Neural cell (in vitro differentiated cells): ENCODE measurements around the gene CAMK2A. TPM values are rescaled to one million over a fixed set of nuclear protein-coding genes. Genes with fewer than 3 reads are reported as not detected.

Source experiments
- H2AFZ ChIP-seq: fragments of 200-600, 300-800 bp; sonication (generic), shearing (Covaris generic); 2 replicates; pipeline ENCODE4 v1.6.0; 2014; ENCODE audit warnings: low read depth, mild to moderate bottlenecking, antibody characterized with exemption, low read length, moderate library complexity
- H3F3A ChIP-seq: fragments of 200-600 bp; shearing (Covaris generic); 2 replicates; pipeline ENCODE4 v1.6.1; 2016; ENCODE audit warnings: mild to moderate bottlenecking, moderate library complexity, mixed read lengths, antibody characterized with exemption, low read length; ENCODE audit not compliant: insufficient read depth, poor library complexity, severe bottlenecking
- H3K27ac ChIP-seq: fragments of 200-600, 300-800 bp; sonication (generic), shearing (Covaris generic); 2 replicates; pipeline ENCODE4 v1.5.1; 2014; ENCODE audit warnings: mild to moderate bottlenecking, low read length, moderate library complexity
- H3K27me3 ChIP-seq: fragments of 300-800, 200-600 bp; sonication (generic), shearing (Covaris generic); 2 replicates; pipeline ENCODE4 v1.6.0; 2014; ENCODE audit warnings: mild to moderate bottlenecking, low read depth, low read length, moderate library complexity; ENCODE audit not compliant: insufficient read depth
- H3K36me3 ChIP-seq: fragments of 300-800, 200-600 bp; sonication (generic), shearing (Covaris generic); 2 replicates; pipeline ENCODE4 v1.5.1; 2014; ENCODE audit warnings: mild to moderate bottlenecking, antibody characterized with exemption, low read length, moderate library complexity; ENCODE audit not compliant: insufficient read depth
- H3K4me2 ChIP-seq: fragments of 300-800, 200-600 bp; sonication (generic), shearing (Covaris generic); 2 replicates; pipeline ENCODE4 v1.6.0; 2014; ENCODE audit warnings: mild to moderate bottlenecking, low read length
- H3K4me3 ChIP-seq: fragments of 300-800, 200-600 bp; sonication (generic), shearing (Covaris generic); 2 replicates; pipeline ENCODE4 v1.5.1; 2014; ENCODE audit warnings: mild to moderate bottlenecking, low read length, moderate library complexity
- H3K79me2 ChIP-seq: fragments of 200-600 bp; shearing (Covaris generic); replicated peaks from 2 replicates; pipeline ENCODE4 v1.6.0; 2014; ENCODE audit warnings: mild to moderate bottlenecking, low read length, moderate library complexity; ENCODE audit not compliant: insufficient read depth
- H3K9ac ChIP-seq: fragments of 300-800, 200-600 bp; sonication (generic), shearing (Covaris generic); 2 replicates; pipeline ENCODE4 v1.6.1; 2016; ENCODE audit warnings: mild to moderate bottlenecking, low read length, mixed read lengths
- H3K9me2 ChIP-seq: fragments of 200-600 bp; shearing (Covaris generic); 2 replicates; pipeline ENCODE4 v1.6.1; 2016; ENCODE audit warnings: mild to moderate bottlenecking, low read length, mixed read lengths; ENCODE audit not compliant: insufficient read depth
- H3K9me3 ChIP-seq: fragments of 200-600, 300-800 bp; sonication (generic), shearing (Covaris generic); 2 replicates; pipeline ENCODE4 v1.6.1; 2016; ENCODE audit warnings: mild to moderate bottlenecking, mixed run types, low read length, moderate library complexity, mixed read lengths
- H4K20me1 ChIP-seq: fragments of 200-600 bp; shearing (Covaris generic); 2 replicates; pipeline ENCODE4 v1.6.1; 2016; ENCODE audit warnings: mild to moderate bottlenecking, mixed run types; ENCODE audit not compliant: insufficient read depth
- CTCF ChIP-seq: fragments of 450-650 bp; IDR thresholded peaks from 2 replicates; pipeline ENCODE4 v1.5.1; 2014; ENCODE audit warnings: antibody characterized with exemption, mild to moderate bottlenecking, moderate library complexity; ENCODE audit not compliant: poor library complexity, severe bottlenecking
- EP300 ChIP-seq: fragments of 450-650 bp; conservative IDR thresholded peaks from 2 replicates; pipeline ENCODE4 v1.6.1; 2014; ENCODE audit warnings: antibody characterized with exemption, mild to moderate bottlenecking, moderate library complexity; ENCODE audit not compliant: poor library complexity, severe bottlenecking
- EZH2 ChIP-seq: fragments of 200-600, 300-800 bp; shearing (Covaris generic), sonication (generic); IDR thresholded peaks from 2 replicates; pipeline ENCODE4 v1.6.1; 2014; ENCODE audit warnings: antibody characterized with exemption, low read length, borderline replicate concordance, mild to moderate bottlenecking; ENCODE audit not compliant: insufficient read depth, poor library complexity, severe bottlenecking
- MXI1 ChIP-seq: fragments of 450-650 bp; conservative IDR thresholded peaks from 2 replicates; pipeline ENCODE4 v1.6.1; 2014; ENCODE audit warnings: antibody characterized with exemption, mild to moderate bottlenecking; ENCODE audit not compliant: poor library complexity, severe bottlenecking
- POLR2AphosphoS5 ChIP-seq: IDR thresholded peaks from 2 replicates; pipeline ENCODE4 v1.6.1; 2012
- RAD21 ChIP-seq: fragments of 450-650 bp; conservative IDR thresholded peaks from 2 replicates; pipeline ENCODE4 v1.6.1; 2014; ENCODE audit warnings: antibody characterized with exemption, mild to moderate bottlenecking, moderate library complexity
- REST ChIP-seq: IDR thresholded peaks from 2 replicates; pipeline ENCODE4 v1.6.1; 2012; ENCODE audit warnings: borderline replicate concordance
- SMC3 ChIP-seq: fragments of 450-650 bp; conservative IDR thresholded peaks from 2 replicates; pipeline ENCODE4 v1.6.1; 2014; ENCODE audit warnings: antibody characterized with exemption, mild to moderate bottlenecking, moderate library complexity; ENCODE audit not compliant: poor library complexity
- TAF1 ChIP-seq: IDR thresholded peaks from 2 replicates; pipeline ENCODE4 v1.6.1; 2012; ENCODE audit warnings: low read depth
- polyA plus RNA-seq: library from polyadenylated mRNA; depleted of rRNA; stranded (reverse); fragments of >200 nt; gene quantifications from 2 replicates; pipeline ENCODE4 v1.2.3, GENCODE V29; 2014

The CAMK2A gene
- polyA plus RNA-seq, 1 donor from 2014 or later = 61.7 TPM

DNA sequence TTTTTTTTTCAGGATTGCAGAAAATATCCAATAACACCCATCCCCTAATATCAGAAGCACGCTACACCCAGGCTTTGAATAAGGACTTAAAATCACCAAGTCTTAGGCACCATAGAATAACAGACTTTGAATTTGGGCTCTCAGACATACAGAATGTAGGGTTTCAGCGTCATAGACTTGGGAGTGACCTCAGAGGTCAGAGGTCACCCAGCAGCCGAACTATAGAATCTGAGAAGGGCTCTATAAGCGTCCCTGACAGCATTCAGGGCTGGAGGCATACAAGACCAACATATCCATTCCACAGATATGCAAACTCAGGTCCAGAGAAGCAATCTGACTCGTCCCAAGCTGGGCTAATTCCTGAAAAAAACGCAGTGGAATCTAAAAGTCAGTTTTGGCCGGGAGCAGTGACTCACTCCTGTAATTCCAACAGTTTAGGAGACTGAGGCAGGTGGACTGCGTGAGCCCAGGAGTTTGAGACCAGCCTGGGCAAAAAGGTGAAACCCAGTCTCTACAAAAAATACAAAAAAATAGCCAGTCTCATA lies 65.0 kb downstream of the CAMK2A start:
- Histone ChIP-seq H3K9me2 (no peaks in the 10 kb centered on the region), H3K4me2 (no peak overlapping the region), H3K36me3 (no peaks in the 10 kb centered on the region), H3K4me3 (no peak overlapping the region), H3F3A (no peaks in the 10 kb centered on the region), H3K9ac (no peak overlapping the region), H3K9me3 (no peaks in the 10 kb centered on the region), H3K27ac (no peak overlapping the region), H3K27me3 (no peaks in the 10 kb centered on the region), H4K20me1 (no peaks in the 10 kb centered on the region), H3K79me2 (no peaks in the 10 kb centered on the region), H2AFZ (no peak overlapping the region)
- TF ChIP-seq CTCF (no peak), EP300 (no peak), RAD21 (no peak), TAF1 (no peak), EZH2 (no peak)

DNA sequence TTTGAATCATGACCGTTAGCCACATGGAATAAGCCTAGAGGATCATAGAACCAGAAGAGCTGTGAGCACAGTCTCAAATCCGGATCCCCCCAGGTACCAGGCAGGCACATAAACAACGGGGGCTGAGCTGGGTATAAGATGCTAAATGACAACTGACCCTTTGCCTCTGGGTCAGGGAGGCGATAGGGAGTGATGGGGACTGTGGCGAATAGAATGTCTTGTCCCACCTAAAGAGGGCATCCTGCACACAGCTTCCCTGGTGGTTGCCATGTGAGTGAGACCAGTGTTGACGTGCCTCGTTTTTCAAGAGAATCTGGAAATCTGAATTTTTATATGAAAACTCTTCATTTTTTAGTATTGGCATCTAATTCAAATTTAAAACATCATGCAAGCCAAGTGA lies 66.1 kb downstream of the CAMK2A start:
- Histone ChIP-seq H4K20me1 (no peaks in the 10 kb centered on the region), H3K4me2 (no peak overlapping the region), H3K79me2 (no peaks in the 10 kb centered on the region), H3K4me3 (no peak overlapping the region), H3K36me3 (no peaks in the 10 kb centered on the region), H3K9me2 (no peaks in the 10 kb centered on the region), H3K27me3 (no peaks in the 10 kb centered on the region), H3K27ac (no peak overlapping the region), H2AFZ (no peak overlapping the region), H3K9me3 (no peaks in the 10 kb centered on the region), H3K9ac (no peak overlapping the region), H3F3A (no peaks in the 10 kb centered on the region)
- TF ChIP-seq EZH2 = no peak
- TF ChIP-seq CTCF = no peak
- no peak for TF ChIP-seq SMC3
- no peak for TF ChIP-seq MXI1
- no peak for TF ChIP-seq TAF1
- TF ChIP-seq POLR2AphosphoS5 = no peak
- no peak for TF ChIP-seq REST
- TF ChIP-seq EP300 = no peak
- TF ChIP-seq RAD21 = no peak
